ENCODE data around the gene ASCL5. TPM values are rescaled to one million over a fixed set of nuclear protein-coding genes. Genes with fewer than 3 reads are reported as not detected.

Gene ASCL5
- total RNA-seq, 1 donor from 2014 or later: not detected

- no peak for DNase-seq (ENCODE audit: low read depth, low spot score)
Measured at GRCh38 chr1:201111156-201111555, 15.8 kb downstream of the ASCL5 start.

- DNase-seq (ENCODE audit: low read depth, low spot score): no peak
Measured at GRCh38 chr1:201110616-201111015, 16.4 kb downstream of the ASCL5 start.

GRCh38 chr1:201110138-201110537 lies 16.8 kb downstream of the ASCL5 start:
- DNase-seq (ENCODE audit: low read depth, low spot score): no peak

GRCh38 chr1:201109651-201110050 lies 17.3 kb downstream of the ASCL5 start:
- no peak for DNase-seq (ENCODE audit: low read depth, low spot score)

GRCh38 chr1:201108614-201109013 lies 18.4 kb downstream of the ASCL5 start:
- DNase-seq (ENCODE audit: low read depth, low spot score): no peak

GRCh38 chr1:201105688-201106087 lies 21.3 kb downstream of the ASCL5 start:
- no peak for DNase-seq (ENCODE audit: low read depth, low spot score)

DNA sequence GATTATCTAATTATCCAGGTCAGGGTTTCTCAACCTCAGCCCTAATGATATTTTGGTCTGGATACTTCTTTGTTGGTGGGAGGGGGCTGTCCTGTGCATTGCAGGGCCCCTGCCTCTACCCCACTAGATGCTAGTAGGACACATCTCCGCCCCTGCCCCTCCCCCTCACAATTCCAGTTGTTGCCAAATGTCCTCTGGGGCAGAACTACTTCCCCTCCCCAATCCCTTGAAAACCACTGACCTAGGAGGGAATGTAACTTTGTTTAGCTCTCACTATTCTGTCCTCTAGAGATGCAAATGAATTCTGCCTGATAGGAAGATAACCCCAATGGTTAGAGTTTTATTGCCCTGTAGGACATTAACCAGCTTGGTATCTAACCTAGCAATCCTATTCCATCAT lies 22.8 kb downstream of the ASCL5 start:
- no peak for DNase-seq (ENCODE audit: low read depth, low spot score)

DNA sequence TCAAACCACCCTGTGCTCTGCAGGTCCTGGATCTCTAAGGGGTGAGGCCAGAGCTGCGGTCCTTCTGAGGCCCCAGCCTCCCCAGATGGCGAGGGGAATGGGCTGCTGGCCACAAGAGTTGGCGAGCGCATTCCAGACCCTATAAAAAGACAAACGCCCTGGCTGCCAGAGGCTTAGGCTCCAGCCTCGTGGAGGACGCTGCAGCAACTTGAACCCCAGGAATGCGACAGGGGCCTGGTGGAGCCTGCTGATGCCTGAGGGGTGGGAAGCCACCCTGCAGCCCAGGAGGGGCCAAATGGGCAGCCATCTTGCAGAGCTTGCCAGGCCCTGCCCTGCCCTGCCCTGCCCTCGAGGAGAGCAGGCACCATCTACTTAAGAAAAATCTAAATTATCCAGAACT lies 23.3 kb downstream of the ASCL5 start:
- no peak for DNase-seq (ENCODE audit: low read depth, low spot score)

DNA sequence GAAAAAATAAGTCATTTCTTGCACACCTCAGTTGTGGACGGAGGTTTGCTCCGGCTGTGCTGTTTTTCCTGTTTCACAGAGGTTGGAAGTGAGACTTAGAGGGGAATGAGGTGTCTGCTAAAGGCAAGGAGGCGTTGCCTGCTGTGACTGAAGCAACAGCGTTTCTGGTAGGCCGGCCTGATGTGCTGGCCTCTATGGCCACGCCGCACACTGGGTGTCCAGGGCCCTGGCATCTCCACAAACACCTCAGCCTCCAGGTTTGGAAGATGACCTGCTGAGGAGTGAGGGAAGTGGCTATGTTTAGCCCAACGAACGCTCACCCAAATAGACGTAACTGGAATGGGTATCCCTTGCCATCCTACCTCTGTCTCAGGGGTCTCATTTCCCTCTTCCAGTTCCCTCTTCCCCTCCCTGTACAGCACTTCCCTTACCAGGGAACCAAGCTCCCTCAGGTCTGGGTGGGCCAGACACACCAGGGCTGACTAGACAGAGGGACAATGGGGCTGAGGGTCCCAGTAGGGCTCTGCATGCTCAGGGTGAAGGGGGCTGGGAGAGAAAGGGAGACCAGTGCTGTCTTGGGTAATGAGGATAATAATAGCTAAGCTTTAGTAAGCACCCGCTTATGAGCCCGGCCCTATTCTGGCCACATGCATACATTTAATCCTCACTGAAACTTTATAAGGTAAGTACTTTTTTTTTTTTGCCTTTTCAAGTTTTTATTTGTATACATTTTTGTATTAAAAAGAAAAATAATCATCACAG lies 26.6 kb downstream of the ASCL5 start:
- no peak for DNase-seq (ENCODE audit: low read depth, low spot score)

DNA sequence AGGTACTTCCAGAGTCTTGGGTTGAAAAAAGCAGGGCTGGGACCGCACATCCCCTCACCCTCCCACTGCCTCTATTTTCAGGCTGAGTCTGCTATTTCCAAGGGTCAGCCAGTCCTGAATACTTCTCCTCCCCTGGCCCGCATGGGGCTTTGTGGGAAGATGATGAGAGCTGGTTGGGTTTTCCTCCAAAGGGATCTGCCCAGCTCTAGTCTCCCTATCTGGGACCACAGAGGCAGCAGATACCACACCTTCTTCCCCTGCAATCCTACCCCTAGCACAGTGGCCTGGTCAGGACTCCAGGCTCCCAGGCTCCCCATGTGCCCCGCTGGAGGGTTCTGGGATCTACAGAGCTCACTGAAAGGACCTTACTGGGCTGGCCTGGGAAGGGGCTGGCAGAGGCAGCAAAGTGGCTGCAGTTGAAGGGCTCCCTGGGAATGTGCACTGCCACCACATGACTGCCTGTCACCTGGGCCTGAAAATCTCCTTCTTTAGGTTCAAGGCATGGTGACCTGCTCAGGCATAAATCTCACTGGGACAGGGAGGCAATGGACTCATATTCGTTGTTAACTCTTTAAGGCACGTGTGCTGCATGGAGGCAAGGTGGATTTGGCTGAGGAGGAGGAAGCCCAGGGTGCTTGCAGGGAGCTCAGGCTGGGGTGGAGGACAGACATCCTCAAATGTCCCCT lies 27.8 kb downstream of the ASCL5 start:
- DNase-seq (ENCODE audit: low read depth, low spot score): no peak

DNA sequence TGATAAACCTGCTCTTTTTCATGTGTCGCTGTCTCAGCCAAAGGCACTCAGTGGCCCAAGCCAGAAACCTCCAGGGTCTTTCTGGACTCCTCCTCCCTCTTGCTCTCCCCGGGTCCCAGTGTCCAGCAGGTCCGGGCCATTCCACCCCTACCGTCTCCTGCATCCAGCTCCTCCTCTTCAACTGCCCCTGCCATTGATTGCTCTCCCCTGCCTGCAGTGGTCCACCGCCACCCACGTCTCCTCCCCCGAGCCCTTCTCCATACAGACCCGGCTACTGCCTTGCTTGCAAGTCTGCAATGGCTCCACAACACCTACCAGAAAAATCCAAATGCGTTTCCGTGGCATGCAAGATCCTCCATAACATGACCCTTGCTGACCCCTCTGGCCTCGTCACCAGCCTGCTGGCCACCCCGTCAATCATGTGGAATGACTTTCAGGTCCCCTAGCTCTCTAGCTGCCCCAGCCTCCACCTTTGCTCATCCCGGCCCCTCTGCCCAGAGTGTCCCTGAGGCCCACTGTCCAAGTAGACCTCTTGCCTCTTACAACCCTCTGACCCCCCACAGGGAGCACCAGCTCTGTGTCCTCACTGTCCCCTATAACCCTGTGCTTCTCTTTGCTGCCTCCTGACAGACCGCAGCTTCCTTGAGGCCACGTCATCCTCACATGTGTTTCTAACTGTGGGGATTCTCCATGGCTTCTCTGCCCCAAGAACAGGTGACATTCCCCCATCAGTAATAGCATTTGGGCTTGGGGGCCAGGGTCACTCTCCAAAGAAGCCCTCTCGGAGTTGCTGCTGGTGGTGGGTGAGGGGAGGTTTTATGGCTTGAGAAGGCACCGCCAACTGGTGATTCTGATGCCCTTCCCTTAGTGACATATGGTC lies 29.8 kb downstream of the ASCL5 start:
- DNase-seq (ENCODE audit: low read depth, low spot score): no peak

GRCh38 chr1:201096041-201096461 lies 30.9 kb downstream of the ASCL5 start:
- DNase-seq (ENCODE audit: low read depth, low spot score): no peak

- DNase-seq (ENCODE audit: low read depth, low spot score): no peak
Measured at GRCh38 chr1:201095581-201095980, 31.4 kb downstream of the ASCL5 start.

DNA sequence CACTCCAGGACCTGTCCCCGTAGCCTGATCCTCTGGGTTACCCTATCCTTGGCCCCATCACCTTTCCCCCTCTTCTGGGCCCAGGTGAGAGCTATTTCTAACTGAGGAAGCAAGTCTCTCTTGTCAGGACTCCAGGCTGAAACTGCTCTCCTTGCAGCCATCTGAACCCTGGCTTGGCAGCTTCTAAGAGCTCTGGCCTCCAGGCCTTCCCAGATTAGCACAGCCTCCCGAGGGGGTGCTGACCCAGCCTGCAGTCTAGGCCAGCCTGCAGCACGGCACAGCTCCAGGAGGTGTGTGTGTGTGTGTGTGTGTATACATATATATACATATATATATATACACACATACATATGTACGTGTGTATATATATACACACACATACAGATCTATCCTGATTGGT lies 32.2 kb downstream of the ASCL5 start:
- no peak for DNase-seq (ENCODE audit: low read depth, low spot score)

DNA sequence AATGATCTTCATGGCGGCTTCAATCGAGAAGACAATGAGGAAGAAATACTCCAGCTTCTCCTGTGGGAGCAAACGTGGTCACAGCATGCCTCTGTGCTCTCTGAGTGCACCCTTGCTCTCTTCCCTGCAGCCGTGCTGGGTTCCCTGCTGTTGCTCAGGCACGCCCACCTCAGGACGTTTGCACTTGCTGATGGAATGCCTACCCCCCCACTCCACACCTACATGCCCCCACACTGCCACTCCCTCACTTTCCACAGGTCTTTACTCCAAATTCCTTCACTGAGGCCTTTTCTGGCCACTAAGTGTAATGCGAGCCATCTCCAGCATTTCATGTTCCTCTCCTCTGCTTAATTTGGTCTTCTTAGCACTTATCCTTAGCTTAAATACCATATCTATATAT lies 33.0 kb downstream of the ASCL5 start:
- no peak for DNase-seq (ENCODE audit: low read depth, low spot score)

DNA sequence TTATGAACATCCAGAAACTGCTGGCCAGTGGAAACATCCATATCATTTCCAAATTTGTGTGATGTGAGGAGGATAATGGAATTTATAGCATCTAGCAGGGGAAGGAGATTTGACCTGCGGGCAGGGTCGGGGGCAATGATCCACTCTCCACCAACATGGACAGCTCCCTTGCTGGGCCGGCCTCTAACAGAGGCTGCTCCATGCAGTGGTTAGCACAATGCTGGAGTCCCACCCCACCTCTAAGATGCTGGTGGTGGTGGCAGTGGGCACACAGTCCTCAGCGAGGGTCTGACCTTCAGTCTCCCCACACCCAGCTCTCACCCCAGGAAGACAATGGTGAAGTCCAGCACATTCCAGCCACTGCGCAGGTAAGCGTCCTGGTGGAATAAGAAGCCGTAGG lies 33.4 kb downstream of the ASCL5 start:
- DNase-seq (ENCODE audit: low read depth, low spot score): no peak

DNA sequence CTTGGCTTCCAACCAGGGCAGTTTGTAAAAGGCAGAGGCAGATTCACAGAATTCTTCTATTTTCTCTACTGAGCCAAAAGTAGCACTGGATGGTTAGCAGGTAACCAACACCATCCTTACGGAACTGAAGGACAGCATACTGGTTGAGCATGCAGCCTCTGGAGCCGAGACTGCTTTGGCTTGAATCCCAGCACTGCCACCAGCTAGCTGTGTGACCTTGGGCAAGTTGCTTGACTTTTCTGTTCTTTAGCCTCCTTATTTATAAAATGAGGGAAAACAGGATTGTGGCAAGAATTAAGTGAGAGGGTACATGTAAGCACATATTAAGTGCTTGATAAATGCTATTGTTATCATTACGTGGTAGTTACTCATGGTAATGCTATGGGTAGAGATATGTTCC lies 34.2 kb downstream of the ASCL5 start:
- DNase-seq (ENCODE audit: low read depth, low spot score): no peak

DNA sequence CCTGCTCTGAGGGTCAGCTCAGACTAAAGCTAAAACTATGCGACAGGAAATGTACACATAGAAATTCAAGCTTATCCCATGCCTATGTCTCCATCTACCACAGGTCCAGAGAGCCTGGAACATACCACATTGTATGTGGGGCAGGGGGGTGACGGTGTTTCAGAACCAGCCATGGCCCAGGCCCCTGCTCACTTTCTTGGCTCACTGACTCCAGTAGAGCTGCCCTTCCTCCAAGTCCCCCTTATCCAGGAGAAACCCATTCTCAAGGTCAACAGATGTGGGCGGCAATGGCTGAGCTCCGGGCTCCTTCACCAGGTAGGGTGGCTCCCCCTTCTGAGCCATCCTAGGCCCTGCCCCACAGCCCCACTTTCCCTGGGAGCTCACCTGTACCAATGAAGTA lies 35.7 kb downstream of the ASCL5 start:
- no peak for DNase-seq (ENCODE audit: low read depth, low spot score)

- no peak for DNase-seq (ENCODE audit: low read depth, low spot score)
Measured at GRCh38 chr1:201090541-201090940, 36.4 kb downstream of the ASCL5 start.

GRCh38 chr1:201089596-201089995 lies 37.4 kb downstream of the ASCL5 start:
- no peak for DNase-seq (ENCODE audit: low read depth, low spot score)

- no peak for DNase-seq (ENCODE audit: low read depth, low spot score)
Measured at GRCh38 chr1:201088901-201089525, 38.0 kb downstream of the ASCL5 start.

DNA sequence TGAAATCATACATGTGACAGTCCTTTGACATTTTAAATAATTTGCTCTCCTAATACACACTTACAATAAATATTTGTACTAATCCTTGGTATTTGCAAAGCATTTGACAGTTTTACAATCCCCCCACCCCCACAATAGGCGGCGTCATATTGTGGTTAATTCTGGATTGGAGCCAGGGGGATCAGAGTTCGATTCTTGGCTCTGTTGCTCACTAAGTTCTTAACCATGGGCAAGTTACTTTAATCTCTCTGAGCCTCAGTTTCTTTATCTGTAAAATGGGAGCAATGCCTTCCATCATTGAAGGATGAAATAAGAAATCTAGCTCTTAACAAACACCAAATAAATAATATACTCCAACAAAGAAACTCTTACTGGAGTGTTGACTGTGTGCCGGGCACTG lies 38.6 kb downstream of the ASCL5 start:
- DNase-seq (ENCODE audit: low read depth, low spot score): no peak

All from pulmonary artery endothelial cell (primary cell).